Pancreas (tissue), 10 donors: ENCODE results near the gene USB1. TPM values are rescaled to one million over a fixed set of nuclear protein-coding genes. Genes with fewer than 3 reads are reported as not detected.

Experiments
- ATAC-seq, 4 donors: fragments of 200-7000 bp; cut with Tn5 transposase; one replicate each; pipeline versions ENCODE4 v1.8.0 to v1.9.1; 2020; ENCODE audit warnings: mild to moderate bottlenecking in 4 of 4, moderate library complexity in 4 of 4
- DNase-seq, 6 donors: peaks; one replicate each; pipeline ENCODE4 v3.0.0-alpha.2; 2020
- FAIRE-seq: peaks from 2 replicates; lab custom pipeline; 2012; peaks lifted over from hg19 to GRCh38; lab: Jason Lieb, UNC
- H3K27ac ChIP-seq, 4 donors: fragments of 200-600 bp; sonication (generic); 1 replicate in 3 of 4; 2 replicates in 1 of 4; pipeline versions ENCODE4 v1.5.0 to v1.8.0; 2020
- H3K27me3 ChIP-seq, 4 donors: fragments of 200-600 bp; one replicate each; pipeline ENCODE4 v1.8.0; 2021
- H3K36me3 ChIP-seq, 3 donors: fragments of 200-600 bp; sonication (generic) in 1 of 3; one replicate each; pipeline versions ENCODE4 v1.5.0 to v1.8.0; 2020 to 2021
- H3K4me1 ChIP-seq, 3 donors: fragments of 200-600 bp; one replicate each; pipeline ENCODE4 v1.8.0; 2021
- H3K4me3 ChIP-seq, 4 donors: fragments of 200-600 bp; sonication (generic) in 2 of 4; one replicate each; pipeline versions ENCODE4 v1.5.0 to v1.8.0; 2020 to 2021
- H3K9me3 ChIP-seq, 4 donors: fragments of 200-600 bp; one replicate each; pipeline ENCODE4 v1.8.0; 2021
- CTCF ChIP-seq, 4 donors: fragments of 200-600 bp; sonication (generic) in 3 of 4; IDR thresholded peaks; one replicate each; pipeline versions ENCODE4 v1.5.0 to v1.8.0; 2021; ENCODE audit warnings: antibody characterized with exemption in 4 of 4
- WGBS, 2 donors: extraction: QIAGEN DNeasy Blood & Tissue Kit; methylation state at CpG; one replicate each; pipeline ENCODE4 v1.1.7; 2013; 5-methylcytosine and 5-hydroxymethylcytosine counted together
- intact Hi-C, 3 donors: fragments of 100-400 bp; cut with DNase I; formaldehyde crosslinking; loops; one replicate each; pipeline versions ENCODE4 v1.11.1 to v1.14.2; 2022
- polyA plus RNA-seq, 2 donors: library from polyadenylated mRNA; stranded (reverse); fragments of 200-250 nt; gene quantifications; one replicate each; pipeline ENCODE4 v1.2.3, GENCODE V29; 2013
- total RNA-seq, 6 donors: library from RNA; stranded (reverse); fragmentation: NEBNext Ultra II Directional in 4 of 6; extraction: Animal tissue kit (Norgen Biotek cat#: 25700) in 4 of 6; gene quantifications; one replicate each; pipeline versions ENCODE4 v1.2.1 to v1.2.4, GENCODE V29; 2021 to 2023
- donor health status: healthy with polysubstance abuse.
- donor health status: DM: no; HTN: no; CAD: no; lungs with moderate emphysema.
- donor health status: DM: no; HTN: no; CAD: no.
- donor health status: control.
- donor health status: control.
- donor health status: Bipolar disorder and iron deficiency.
- donor health status: DM: yes; HTN: yes; CAD: no.
- donor health status: DM: no; HTN: no; CAD: no.
- donor health status: DM: no; HTN: no; CAD: no.
- donor health status: DM: yes; HTN: yes; CAD: no.

The USB1 gene
- total and polyA plus RNA-seq, 8 donors, result 13.5 to 23.6 (median 17.7) TPM

GRCh38 chr16:58048494-58049231, 47.5 kb downstream of the USB1 start:
- no peak for TF ChIP-seq CTCF (IDR thresholded peaks at IDR 0.05)
- Histone ChIP-seq H3K27ac (no peak overlapping the region), H3K4me1 (no peaks in the 10 kb centered on the region), H3K4me3 (no peak overlapping the region), H3K9me3 (no peaks in the 10 kb centered on the region), H3K27me3 (no peaks in the 10 kb centered on the region), H3K36me3 (no peaks in the 10 kb centered on the region)
- 79% methylated on average over 13 of the region's 13 CpGs for WGBS, 2 donors
- no peak for FAIRE-seq
- DNase-seq, result no peak
- ATAC-seq, result no peak
- intact Hi-C loops, result no loop called here

GRCh38 chr16:58049232-58050185, 48.3 kb downstream of the USB1 start:
- H3K27ac ChIP-seq, result no peak overlapping the region
- no peaks in the 10 kb centered on the region for H3K9me3 ChIP-seq
- H3K4me1 ChIP-seq, result no peaks in the 10 kb centered on the region
- ATAC-seq, result no peak
- H3K27me3 ChIP-seq, result no peaks in the 10 kb centered on the region
- no peak for TF ChIP-seq CTCF (IDR thresholded peaks at IDR 0.05)
- no peak overlapping the region for H3K4me3 ChIP-seq
- WGBS, 2 donors, result 78 to 84% methylated on average over 17 of the region's 17 CpGs
- intact Hi-C loops, result no loop called here
- no peak for DNase-seq
- no peaks in the 10 kb centered on the region for H3K36me3 ChIP-seq
- FAIRE-seq, result no peak

GRCh38 chr16:58051296-58051695, 50.1 kb downstream of the USB1 start:
- no peaks in the 10 kb centered on the region for H3K27me3 ChIP-seq

GRCh38 chr16:58051821-58052603, 50.8 kb downstream of the USB1 start:
- no peaks in the 10 kb centered on the region for H3K4me1 ChIP-seq
- no peak for DNase-seq
- no peak for ATAC-seq
- no peaks in the 10 kb centered on the region for H3K27me3 ChIP-seq
- TF ChIP-seq CTCF (IDR thresholded peaks at IDR 0.05), result no peak
- H3K27ac ChIP-seq, result no peak overlapping the region
- no peak for FAIRE-seq
- intact Hi-C loops, result no loop called here
- no peaks in the 10 kb centered on the region for H3K9me3 ChIP-seq
- 69 to 70% methylated on average over 10 of the region's 10 CpGs for WGBS, 2 donors
- H3K4me3 ChIP-seq, result no peak overlapping the region
- H3K36me3 ChIP-seq, result no peaks in the 10 kb centered on the region

More at GRCh38 chr16:58051296-58051695, 50.1 kb downstream of the USB1 start:
- no peaks in the 10 kb centered on the region for H3K4me1 ChIP-seq
- ATAC-seq (no peak), FAIRE-seq (no peak), DNase-seq (no peak)
- H3K4me3 ChIP-seq, result no peak overlapping the region
- intact Hi-C loops, result no loop called here
- TF ChIP-seq CTCF (IDR thresholded peaks at IDR 0.05), result no peak
- no peak overlapping the region for H3K27ac ChIP-seq
- whole genome bisulfite sequencing, 2 donors, result 70 to 91% methylated on average over 2 of the region's 2 CpGs
- no peaks in the 10 kb centered on the region for H3K9me3 ChIP-seq
- H3K36me3 ChIP-seq, result no peaks in the 10 kb centered on the region
